HepG2 (cell line): Measurements from ENCODE around the gene CST3. TPM values are rescaled to one million over a fixed set of nuclear protein-coding genes. Genes with fewer than 3 reads are reported as not detected.

Experiments used
- ATF7-NPFF ChIP-seq: sonication (generic); formaldehyde crosslinking; IDR thresholded peaks from 2 replicates; pipeline ENCODE4 v1.8.1; 2023; ENCODE audit warnings: mild to moderate bottlenecking, low read depth, missing genetic modification reagents, moderate library complexity
- DMAP1 ChIP-seq: IDR thresholded peaks from 2 replicates; pipeline ENCODE4 v1.6.1; 2016
- IKZF1 ChIP-seq: fragments of 450-650 bp; IDR thresholded peaks from 2 replicates; pipeline ENCODE4 v1.7.1; 2016
- NPAS2 ChIP-seq: sonication (generic); formaldehyde crosslinking; IDR thresholded peaks from 2 replicates; pipeline ENCODE4 v1.8.0; 2022; ENCODE audit warnings: mild to moderate bottlenecking, missing genetic modification reagents, borderline replicate concordance
- SP4 ChIP-seq: sonication (generic); formaldehyde crosslinking; IDR thresholded peaks from 2 replicates; pipeline ENCODE4 v1.8.1; 2023; ENCODE audit warnings: mild to moderate bottlenecking, missing genetic modification reagents
- SRSF4 ChIP-seq: fragments of 200-400 bp; formaldehyde crosslinking; IDR thresholded peaks from one replicate; pipeline ENCODE4 v1.6.1; 2018; ENCODE audit warnings: mild to moderate bottlenecking, low read depth, low read length, moderate library complexity; ENCODE audit not compliant: poor library complexity, severe bottlenecking
- WIZ ChIP-seq: sonication (generic); formaldehyde crosslinking; IDR thresholded peaks from 2 replicates; pipeline ENCODE4 v1.5.1; 2020; ENCODE audit warnings: mild to moderate bottlenecking, missing genetic modification reagents
- ZNF207 ChIP-seq: fragments of 450-650 bp; IDR thresholded peaks from 2 replicates; pipeline ENCODE4 v1.6.1; 2016; ENCODE audit warnings: antibody characterized with exemption, borderline replicate concordance
- ZNF30 ChIP-seq: sonication (generic); formaldehyde crosslinking; IDR thresholded peaks from 2 replicates; pipeline ENCODE4 v1.5.0; 2020; ENCODE audit warnings: mild to moderate bottlenecking, missing genetic modification reagents
- ZNF337 ChIP-seq: sonication (generic); formaldehyde crosslinking; IDR thresholded peaks from 2 replicates; pipeline ENCODE4 v1.5.1; 2020; ENCODE audit warnings: missing genetic modification reagents, low read depth, mild to moderate bottlenecking, borderline replicate concordance
- polyA plus RNA-seq, 8 experiments: library from polyadenylated mRNA; depleted of rRNA in 3 of 8; stranded (reverse) in 7 of 8; unstranded in 1 of 8; fragments of >200 nt; fragmentation: Illumina TruSeq in 4 of 8; extraction: Trizol in 4 of 8; gene quantifications; 2 replicates each; pipeline versions ENCODE4 v1.2.1 to v1.2.3, GENCODE V29; 2011 to 2016; ENCODE audit warnings: low read depth in 4 of 8, missing spikeins in 1 of 8, mixed read lengths in 1 of 8; ENCODE audit not compliant: insufficient read depth in 1 of 8
- total RNA-seq, 5 experiments: library from RNA; depleted of rRNA; stranded (reverse); fragments of >200 nt; fragmentation: Illumina TruSeq; extraction: Trizol; gene quantifications; 2 replicates each; pipeline ENCODE4 v1.2.3, GENCODE V29; 2016; ENCODE audit warnings: low read depth in 1 of 5
- TF ChIP-seq, protein P1 (sequence below): sonication (generic); formaldehyde crosslinking; IDR thresholded peaks from 2 replicates; pipeline ENCODE4 v1.9.0; 2021; ENCODE audit warnings: mild to moderate bottlenecking, missing genetic modification reagents
- TF ChIP-seq, protein P2 (sequence below): sonication (generic); formaldehyde crosslinking; IDR thresholded peaks from 2 replicates; pipeline ENCODE4 v1.5.0; 2020; ENCODE audit warnings: missing genetic modification reagents, mild to moderate bottlenecking, borderline replicate concordance
- TF ChIP-seq, protein P3 (sequence below): sonication (generic); formaldehyde crosslinking; IDR thresholded peaks from 2 replicates; pipeline ENCODE4 v1.4.0; 2020; ENCODE audit warnings: missing genetic modification reagents
- TF ChIP-seq, protein P4 (sequence below): IDR thresholded peaks from 2 replicates; pipeline ENCODE4 v1.6.1; 2016; ENCODE audit warnings: mild to moderate bottlenecking, missing biosample characterization, missing genetic modification reagents
- TF ChIP-seq, protein P5 (sequence below): sonication (generic); formaldehyde crosslinking; IDR thresholded peaks from 2 replicates; pipeline ENCODE4 v1.8.1; 2023; ENCODE audit warnings: mild to moderate bottlenecking, missing genetic modification reagents, borderline replicate concordance
- TF ChIP-seq, protein P6 (sequence below): sonication (generic); formaldehyde crosslinking; IDR thresholded peaks from 2 replicates; pipeline ENCODE4 v1.4.0; 2020; ENCODE audit warnings: missing genetic modification reagents; ENCODE audit errors: not compliant biosample characterization

The CST3 gene
- total and polyA plus RNA-seq, 2 of the 13 experiments (the other 11 are each of a cell fraction or from before 2014, with no cell fraction given), result 690 to 1,005 TPM

DNA sequence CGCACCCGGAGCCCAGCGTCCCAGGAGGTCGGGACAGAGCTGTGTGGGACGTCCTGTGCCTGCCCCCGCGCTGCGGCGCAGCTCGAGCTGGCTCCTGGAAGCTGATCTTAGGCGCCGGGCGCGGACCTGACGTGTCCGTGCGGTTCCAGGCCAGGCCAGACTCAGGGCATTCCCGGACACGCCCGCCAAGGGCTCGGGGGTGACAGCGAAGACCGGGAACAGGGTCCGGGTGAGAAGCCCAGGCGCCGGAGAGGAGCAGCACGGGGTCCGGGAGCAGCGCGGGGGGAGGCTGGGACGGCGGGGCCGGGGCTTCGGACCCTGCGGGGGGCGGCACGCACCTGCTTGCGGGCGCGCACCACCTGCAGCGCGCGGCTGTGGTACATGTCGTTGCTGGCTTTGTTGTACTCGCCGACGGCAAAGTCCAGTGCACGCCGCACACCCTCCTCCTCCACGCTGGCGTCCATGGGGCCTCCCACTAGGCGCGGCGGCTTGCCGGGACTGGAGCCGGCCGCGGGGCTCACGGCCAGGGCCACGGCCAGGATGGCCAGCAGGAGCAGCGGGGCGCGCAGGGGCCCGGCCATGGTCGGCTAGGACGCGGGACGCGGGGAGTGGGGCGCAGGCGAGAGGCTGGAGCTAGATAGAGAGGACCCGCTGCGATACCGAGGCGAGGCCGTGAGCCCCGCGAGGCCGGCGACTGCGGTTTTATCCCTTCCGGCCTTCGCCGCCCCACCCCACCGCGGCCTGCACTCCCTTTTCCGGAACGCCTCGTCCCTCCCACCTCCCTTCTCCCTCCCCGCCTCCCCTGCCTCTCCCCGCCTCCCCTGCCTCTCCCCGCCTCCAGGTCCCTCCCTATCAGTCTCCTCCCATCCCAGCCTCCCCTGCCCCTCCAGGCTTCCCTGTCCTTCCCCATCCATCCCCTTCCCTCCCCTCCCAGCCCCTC is at the start of gene CST3 (continued):
- TF ChIP-seq, protein P1, sequence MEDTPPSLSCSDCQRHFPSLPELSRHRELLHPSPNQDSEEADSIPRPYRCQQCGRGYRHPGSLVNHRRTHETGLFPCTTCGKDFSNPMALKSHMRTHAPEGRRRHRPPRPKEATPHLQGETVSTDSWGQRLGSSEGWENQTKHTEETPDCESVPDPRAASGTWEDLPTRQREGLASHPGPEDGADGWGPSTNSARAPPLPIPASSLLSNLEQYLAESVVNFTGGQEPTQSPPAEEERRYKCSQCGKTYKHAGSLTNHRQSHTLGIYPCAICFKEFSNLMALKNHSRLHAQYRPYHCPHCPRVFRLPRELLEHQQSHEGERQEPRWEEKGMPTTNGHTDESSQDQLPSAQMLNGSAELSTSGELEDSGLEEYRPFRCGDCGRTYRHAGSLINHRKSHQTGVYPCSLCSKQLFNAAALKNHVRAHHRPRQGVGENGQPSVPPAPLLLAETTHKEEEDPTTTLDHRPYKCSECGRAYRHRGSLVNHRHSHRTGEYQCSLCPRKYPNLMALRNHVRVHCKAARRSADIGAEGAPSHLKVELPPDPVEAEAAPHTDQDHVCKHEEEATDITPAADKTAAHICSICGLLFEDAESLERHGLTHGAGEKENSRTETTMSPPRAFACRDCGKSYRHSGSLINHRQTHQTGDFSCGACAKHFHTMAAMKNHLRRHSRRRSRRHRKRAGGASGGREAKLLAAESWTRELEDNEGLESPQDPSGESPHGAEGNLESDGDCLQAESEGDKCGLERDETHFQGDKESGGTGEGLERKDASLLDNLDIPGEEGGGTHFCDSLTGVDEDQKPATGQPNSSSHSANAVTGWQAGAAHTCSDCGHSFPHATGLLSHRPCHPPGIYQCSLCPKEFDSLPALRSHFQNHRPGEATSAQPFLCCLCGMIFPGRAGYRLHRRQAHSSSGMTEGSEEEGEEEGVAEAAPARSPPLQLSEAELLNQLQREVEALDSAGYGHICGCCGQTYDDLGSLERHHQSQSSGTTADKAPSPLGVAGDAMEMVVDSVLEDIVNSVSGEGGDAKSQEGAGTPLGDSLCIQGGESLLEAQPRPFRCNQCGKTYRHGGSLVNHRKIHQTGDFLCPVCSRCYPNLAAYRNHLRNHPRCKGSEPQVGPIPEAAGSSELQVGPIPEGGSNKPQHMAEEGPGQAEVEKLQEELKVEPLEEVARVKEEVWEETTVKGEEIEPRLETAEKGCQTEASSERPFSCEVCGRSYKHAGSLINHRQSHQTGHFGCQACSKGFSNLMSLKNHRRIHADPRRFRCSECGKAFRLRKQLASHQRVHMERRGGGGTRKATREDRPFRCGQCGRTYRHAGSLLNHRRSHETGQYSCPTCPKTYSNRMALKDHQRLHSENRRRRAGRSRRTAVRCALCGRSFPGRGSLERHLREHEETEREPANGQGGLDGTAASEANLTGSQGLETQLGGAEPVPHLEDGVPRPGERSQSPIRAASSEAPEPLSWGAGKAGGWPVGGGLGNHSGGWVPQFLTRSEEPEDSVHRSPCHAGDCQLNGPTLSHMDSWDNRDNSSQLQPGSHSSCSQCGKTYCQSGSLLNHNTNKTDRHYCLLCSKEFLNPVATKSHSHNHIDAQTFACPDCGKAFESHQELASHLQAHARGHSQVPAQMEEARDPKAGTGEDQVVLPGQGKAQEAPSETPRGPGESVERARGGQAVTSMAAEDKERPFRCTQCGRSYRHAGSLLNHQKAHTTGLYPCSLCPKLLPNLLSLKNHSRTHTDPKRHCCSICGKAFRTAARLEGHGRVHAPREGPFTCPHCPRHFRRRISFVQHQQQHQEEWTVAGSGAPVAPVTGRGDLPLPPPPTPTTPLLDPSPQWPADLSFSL (CRISPR knock-in tag), result no peak
- TF ChIP-seq ATF7-NPFF (CRISPR knock-in tag) (peak; percentile 98), ZNF207 (no peak), SRSF4 (peak; percentile 92), ZNF337 (CRISPR knock-in tag) (peak; percentile 75; the same call in 1 of the 2 replicates), WIZ (CRISPR knock-in tag) (no peak; the same call in 1 of the 2 replicates), ZNF30 (CRISPR knock-in tag) (peak; percentile 82; the same call in 1 of the 2 replicates), SP4 (CRISPR knock-in tag) (peak; percentile 80), DMAP1 (CRISPR knock-in tag) (peak; percentile 88), IKZF1 (no peak), NPAS2 (CRISPR knock-in tag) (no peak)
- TF ChIP-seq, protein P2, sequence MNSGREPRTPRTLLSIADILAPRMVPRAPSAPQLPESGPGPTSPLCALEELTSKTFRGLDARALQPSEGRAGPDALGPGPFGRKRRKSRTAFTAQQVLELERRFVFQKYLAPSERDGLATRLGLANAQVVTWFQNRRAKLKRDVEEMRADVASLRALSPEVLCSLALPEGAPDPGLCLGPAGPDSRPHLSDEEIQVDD, result peak; percentile 95; the same call in 1 of the 2 replicates
- TF ChIP-seq, protein P3, sequence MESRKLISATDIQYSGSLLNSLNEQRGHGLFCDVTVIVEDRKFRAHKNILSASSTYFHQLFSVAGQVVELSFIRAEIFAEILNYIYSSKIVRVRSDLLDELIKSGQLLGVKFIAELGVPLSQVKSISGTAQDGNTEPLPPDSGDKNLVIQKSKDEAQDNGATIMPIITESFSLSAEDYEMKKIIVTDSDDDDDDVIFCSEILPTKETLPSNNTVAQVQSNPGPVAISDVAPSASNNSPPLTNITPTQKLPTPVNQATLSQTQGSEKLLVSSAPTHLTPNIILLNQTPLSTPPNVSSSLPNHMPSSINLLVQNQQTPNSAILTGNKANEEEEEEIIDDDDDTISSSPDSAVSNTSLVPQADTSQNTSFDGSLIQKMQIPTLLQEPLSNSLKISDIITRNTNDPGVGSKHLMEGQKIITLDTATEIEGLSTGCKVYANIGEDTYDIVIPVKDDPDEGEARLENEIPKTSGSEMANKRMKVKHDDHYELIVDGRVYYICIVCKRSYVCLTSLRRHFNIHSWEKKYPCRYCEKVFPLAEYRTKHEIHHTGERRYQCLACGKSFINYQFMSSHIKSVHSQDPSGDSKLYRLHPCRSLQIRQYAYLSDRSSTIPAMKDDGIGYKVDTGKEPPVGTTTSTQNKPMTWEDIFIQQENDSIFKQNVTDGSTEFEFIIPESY (CRISPR knock-in tag), result no peak; the same call in 1 of the 2 replicates
- TF ChIP-seq, protein P4, sequence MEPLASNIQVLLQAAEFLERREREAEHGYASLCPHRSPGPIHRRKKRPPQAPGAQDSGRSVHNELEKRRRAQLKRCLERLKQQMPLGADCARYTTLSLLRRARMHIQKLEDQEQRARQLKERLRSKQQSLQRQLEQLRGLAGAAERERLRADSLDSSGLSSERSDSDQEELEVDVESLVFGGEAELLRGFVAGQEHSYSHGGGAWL (CRISPR knock-in tag), result peak; percentile 98
- TF ChIP-seq, protein P5, sequence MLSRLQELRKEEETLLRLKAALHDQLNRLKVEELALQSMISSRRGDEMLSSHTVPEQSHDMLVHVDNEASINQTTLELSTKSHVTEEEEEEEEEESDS, result peak; percentile 50
- TF ChIP-seq, protein P6, sequence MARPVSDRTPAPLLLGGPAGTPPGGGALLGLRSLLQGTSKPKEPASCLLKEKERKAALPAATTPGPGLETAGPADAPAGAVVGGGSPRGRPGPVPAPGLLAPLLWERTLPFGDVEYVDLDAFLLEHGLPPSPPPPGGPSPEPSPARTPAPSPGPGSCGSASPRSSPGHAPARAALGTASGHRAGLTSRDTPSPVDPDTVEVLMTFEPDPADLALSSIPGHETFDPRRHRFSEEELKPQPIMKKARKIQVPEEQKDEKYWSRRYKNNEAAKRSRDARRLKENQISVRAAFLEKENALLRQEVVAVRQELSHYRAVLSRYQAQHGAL (CRISPR knock-in tag), result peak; percentile 69
